GM10847 (cell line): Measurements from ENCODE around the gene SEMA4D.

ENCODE experiments used
- POLR2A ChIP-seq: IDR thresholded peaks from 2 replicates; pipeline ENCODE4 v1.6.1; 2011; ENCODE audit not compliant: insufficient read length; ENCODE audit errors: extremely low read depth

SEMA4D gene

GRCh38 chr9:89482056-89482851 is 15.7 kb downstream of the SEMA4D start:
- no peak for TF ChIP-seq POLR2A

- no peak for TF ChIP-seq POLR2A
Observed at GRCh38 chr9:89481538-89481915, 16.4 kb downstream of the SEMA4D start.

GRCh38 chr9:89480825-89481537 is 16.9 kb downstream of the SEMA4D start:
- no peak for TF ChIP-seq POLR2A

GRCh38 chr9:89478821-89479668 is 18.9 kb downstream of the SEMA4D start:
- TF ChIP-seq POLR2A = no peak

GRCh38 chr9:89477811-89478630 is 19.9 kb downstream of the SEMA4D start:
- no peak for TF ChIP-seq POLR2A

- TF ChIP-seq POLR2A = no peak
Observed at GRCh38 chr9:89477384-89477783, 20.5 kb downstream of the SEMA4D start.

GRCh38 chr9:89476546-89476945 is 21.4 kb downstream of the SEMA4D start:
- no peak for TF ChIP-seq POLR2A

- TF ChIP-seq POLR2A = no peak
Observed at GRCh38 chr9:89475891-89476440, 21.9 kb downstream of the SEMA4D start.

- TF ChIP-seq POLR2A = no peak
Observed at GRCh38 chr9:89474939-89475338, 23.0 kb downstream of the SEMA4D start.

- TF ChIP-seq POLR2A = no peak
Observed at GRCh38 chr9:89473762-89474469, 24.0 kb downstream of the SEMA4D start.

GRCh38 chr9:89471390-89471789 is 26.5 kb downstream of the SEMA4D start:
- TF ChIP-seq POLR2A = no peak

- TF ChIP-seq POLR2A = no peak
Observed at GRCh38 chr9:89470224-89470839, 27.6 kb downstream of the SEMA4D start.

GRCh38 chr9:89469003-89469402 is 28.9 kb downstream of the SEMA4D start:
- TF ChIP-seq POLR2A = no peak
